ENCODE data around the gene COQ10B. TPM values are rescaled to one million over a fixed set of nuclear protein-coding genes. Genes with fewer than 3 reads are reported as not detected.
A peak's percentile ranks its signal among the peaks of the same experiment; 100 is the strongest.
"Not testable (repeated sequence)": the region's sequence is repeated elsewhere in the genome, so short reads cannot be mapped to it uniquely, and the experiment has no call there.

The COQ10B gene
- total RNA-seq, 3 donors from 2014 or later: 28.1 to 32.4 (median 31.7) TPM

DNA sequence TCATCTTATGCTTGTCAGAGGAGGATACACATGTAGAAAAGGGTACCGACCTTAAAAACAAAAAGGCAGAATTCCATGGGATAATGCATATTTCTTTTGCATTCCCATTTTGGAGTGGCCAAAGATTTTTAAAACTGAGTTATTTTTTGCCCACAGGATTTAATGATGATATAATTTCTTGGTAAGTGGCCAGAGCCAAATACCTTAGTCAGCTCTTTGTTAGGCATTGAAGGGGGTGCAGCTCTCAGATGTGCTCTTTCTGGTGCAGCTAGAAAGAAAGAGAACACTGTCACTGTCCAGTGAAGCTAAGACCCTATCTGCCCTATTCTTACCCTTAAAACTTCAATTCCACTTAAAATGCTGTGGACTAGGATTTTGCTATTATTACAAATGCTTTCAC is 10.8 kb downstream of the COQ10B start:
- Histone ChIP-seq H3K36me3 (ENCODE audit: low read depth) (peaks cover 4% of the 10 kb centered on the region), H3K9me3 (no peaks in the 10 kb centered on the region), H3K4me3 (no peak overlapping the region), H3K4me1 (ENCODE audit: low read depth) (peaks cover 14% of the 10 kb centered on the region)
- DNase-seq (no peak), ATAC-seq (no peak)
- intact Hi-C loops (cut with DNase I, micrococcal nuclease): no loop called here
- TF ChIP-seq, protein P1, sequence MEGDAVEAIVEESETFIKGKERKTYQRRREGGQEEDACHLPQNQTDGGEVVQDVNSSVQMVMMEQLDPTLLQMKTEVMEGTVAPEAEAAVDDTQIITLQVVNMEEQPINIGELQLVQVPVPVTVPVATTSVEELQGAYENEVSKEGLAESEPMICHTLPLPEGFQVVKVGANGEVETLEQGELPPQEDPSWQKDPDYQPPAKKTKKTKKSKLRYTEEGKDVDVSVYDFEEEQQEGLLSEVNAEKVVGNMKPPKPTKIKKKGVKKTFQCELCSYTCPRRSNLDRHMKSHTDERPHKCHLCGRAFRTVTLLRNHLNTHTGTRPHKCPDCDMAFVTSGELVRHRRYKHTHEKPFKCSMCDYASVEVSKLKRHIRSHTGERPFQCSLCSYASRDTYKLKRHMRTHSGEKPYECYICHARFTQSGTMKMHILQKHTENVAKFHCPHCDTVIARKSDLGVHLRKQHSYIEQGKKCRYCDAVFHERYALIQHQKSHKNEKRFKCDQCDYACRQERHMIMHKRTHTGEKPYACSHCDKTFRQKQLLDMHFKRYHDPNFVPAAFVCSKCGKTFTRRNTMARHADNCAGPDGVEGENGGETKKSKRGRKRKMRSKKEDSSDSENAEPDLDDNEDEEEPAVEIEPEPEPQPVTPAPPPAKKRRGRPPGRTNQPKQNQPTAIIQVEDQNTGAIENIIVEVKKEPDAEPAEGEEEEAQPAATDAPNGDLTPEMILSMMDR (IDR thresholded peaks at IDR 0.05): no peak

DNA sequence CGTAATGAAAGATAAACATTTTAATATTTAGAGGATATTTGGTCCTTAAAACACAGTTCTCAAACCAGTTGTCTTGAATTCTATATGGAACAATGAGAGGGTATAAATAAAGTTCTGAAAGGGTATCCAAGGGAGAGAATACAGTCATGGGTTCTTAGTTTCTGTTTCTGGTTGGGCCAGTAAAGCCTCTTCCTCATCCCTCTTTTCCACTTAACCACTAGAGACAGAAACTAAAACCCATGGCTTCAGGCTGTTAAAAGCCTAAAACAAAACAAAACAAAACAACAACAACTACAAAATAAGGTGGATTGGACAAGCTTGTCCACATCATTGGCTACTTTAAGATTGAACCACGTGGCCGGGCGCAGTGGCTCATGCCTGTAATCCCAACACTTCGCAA is 18.8 kb downstream of the COQ10B start:
- ATAC-seq (no peak), DNase-seq (no peak)
- TF ChIP-seq, protein P1 (IDR thresholded peaks at IDR 0.05): no peak
- no peaks in the 10 kb centered on the region for H3K4me1 ChIP-seq (ENCODE audit: low read depth)
- no peaks in the 10 kb centered on the region for H3K9me3 ChIP-seq
- H3K4me3 ChIP-seq: no peak overlapping the region
- intact Hi-C loops (cut with DNase I, micrococcal nuclease): loop anchor here in 1 of 2 donors (10.0 kb wide), 1 partner anchor 77 kb away; no protein-coding TSS in a partner anchor
- H3K36me3 ChIP-seq (ENCODE audit: low read depth): no peaks in the 10 kb centered on the region

DNA sequence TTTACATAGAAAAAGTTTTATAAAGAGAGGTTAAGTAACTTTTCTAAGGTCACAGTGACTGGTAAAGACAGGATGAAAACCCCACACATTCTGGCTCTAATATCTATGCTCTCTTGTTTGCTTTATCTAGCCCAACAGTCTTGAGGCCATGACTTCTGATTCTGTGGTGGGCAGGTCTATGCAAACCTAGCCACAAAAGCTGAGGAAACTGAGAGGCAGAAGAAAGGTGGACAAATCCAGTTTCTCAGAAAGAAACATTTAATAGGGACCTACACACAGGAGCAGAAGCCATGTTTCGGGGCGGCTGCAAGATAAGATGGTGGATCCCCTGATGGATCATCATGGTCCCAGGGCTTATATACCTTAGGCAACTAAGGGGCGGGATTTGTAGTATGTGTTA is 24.4 kb downstream of the COQ10B start:
- intact Hi-C loops (cut with DNase I, micrococcal nuclease): loop anchor here in 1 of 2 donors (10.0 kb wide), 1 partner anchor 83 kb away; no protein-coding TSS in a partner anchor
- Histone ChIP-seq H3K4me3 (no peak overlapping the region), H3K9me3 (peaks cover 4% of the 10 kb centered on the region), H3K36me3 (ENCODE audit: low read depth) (no peaks in the 10 kb centered on the region), H3K4me1 (ENCODE audit: low read depth) (no peaks in the 10 kb centered on the region)
- TF ChIP-seq, protein P1 (IDR thresholded peaks at IDR 0.05): no peak
- no peak for DNase-seq
- no peak for ATAC-seq

DNA sequence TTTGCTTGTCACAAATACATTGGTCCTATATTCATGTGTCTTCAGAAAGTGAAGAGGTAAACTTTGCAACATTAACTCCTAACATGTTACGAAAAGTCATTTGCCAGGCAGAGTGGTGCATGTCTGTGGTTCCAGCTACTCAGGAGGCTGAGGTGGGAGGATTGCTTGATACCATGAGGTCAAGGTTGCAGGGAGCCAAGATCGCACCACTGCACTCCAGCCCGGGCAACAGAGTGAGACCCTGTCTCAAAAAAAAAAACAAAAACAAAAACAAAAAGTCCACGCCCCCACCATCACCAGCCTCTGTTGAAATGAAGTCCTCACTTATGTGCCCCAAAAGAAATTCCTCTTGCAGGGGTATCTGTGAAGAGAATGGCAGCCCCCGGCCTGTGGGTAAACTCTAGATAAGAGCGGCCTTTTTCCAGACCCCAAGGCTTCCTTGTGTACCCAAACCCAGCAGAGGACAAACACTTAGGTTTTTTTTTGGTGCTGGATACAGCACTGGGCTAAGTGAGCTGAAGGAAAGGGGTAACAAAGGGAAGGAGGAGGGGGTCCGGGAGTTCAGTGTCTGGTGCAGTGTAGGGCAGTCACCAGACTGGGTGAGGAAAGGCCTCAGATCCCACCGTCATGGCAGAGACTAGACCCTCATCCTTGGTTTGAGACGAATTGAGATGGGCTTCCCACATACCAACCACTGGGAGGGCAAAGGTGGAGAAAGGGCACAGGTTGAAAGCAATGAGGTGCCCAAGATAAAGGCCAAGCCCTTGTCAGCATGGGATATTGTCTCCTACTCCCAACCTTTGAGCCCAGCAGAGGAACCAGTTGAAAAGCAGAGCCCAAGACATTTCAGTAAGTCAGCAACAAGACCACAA is 27.0 kb downstream of the COQ10B start:
- no peak overlapping the region for H3K4me3 ChIP-seq
- TF ChIP-seq, protein P1 (IDR thresholded peaks at IDR 0.05): no peak
- peak; percentile 15 for ATAC-seq
- H3K9me3 ChIP-seq: peaks cover 20% of the 10 kb centered on the region
- no peaks in the 10 kb centered on the region for H3K36me3 ChIP-seq (ENCODE audit: low read depth)
- intact Hi-C loops (cut with DNase I, micrococcal nuclease): no loop called here
- no peak for DNase-seq
- no peaks in the 10 kb centered on the region for H3K4me1 ChIP-seq (ENCODE audit: low read depth)

DNA sequence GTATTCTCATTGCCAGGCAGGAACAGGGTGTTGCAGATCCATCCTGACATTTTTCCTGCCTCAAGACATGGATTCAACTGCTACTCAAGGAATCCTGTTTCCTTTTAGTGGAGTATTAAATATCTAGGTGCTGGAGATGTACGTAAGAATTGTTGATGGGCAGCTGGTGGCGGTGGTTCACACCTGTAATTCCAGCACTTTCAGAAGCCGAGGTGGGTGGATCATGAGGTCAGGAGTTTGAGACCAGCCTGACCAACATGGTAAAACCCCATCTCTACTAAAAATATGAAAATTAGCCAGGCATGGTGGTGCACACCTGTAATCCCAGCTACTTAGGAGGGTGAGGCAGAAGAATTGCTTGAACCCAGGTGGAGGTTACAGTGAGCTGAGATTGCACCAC is 30.9 kb downstream of the COQ10B start:
- H3K4me3 ChIP-seq; H3K36me3 ChIP-seq (ENCODE audit: low read depth); ATAC-seq; H3K4me1 ChIP-seq (ENCODE audit: low read depth); DNase-seq; intact Hi-C loops (cut with DNase I, micrococcal nuclease): not testable (repeated sequence)
- H3K9me3 ChIP-seq: peaks cover 20% of the 10 kb centered on the region

DNA sequence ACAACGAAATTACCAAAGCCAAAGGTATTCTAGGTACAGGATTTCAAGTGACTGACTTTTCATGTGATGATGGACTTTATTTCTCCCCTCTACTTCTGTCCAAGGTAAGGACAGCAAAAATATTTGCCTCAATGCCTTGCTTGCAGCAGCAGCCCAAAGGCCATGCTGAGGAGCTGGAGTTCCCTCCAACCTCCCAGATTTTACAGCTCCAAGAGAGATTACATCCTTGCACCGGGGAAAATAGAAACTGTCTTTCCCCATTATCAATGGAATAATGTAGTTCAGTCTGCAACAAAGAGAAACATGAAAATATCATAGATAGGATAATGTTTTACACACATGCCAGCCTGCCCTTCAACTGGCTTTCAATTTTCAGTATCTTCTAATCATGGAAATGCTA is 32.8 kb downstream of the COQ10B start:
- Histone ChIP-seq H3K9me3 (peaks cover 20% of the 10 kb centered on the region), H3K36me3 (ENCODE audit: low read depth) (no peaks in the 10 kb centered on the region), H3K4me1 (ENCODE audit: low read depth) (no peaks in the 10 kb centered on the region), H3K4me3 (no peak overlapping the region)
- DNase-seq: no peak
- ATAC-seq: no peak
- intact Hi-C loops (cut with DNase I, micrococcal nuclease): no loop called here
- TF ChIP-seq, protein P1 (IDR thresholded peaks at IDR 0.05): no peak
